Testis (tissue), 3 donors: ENCODE data around the gene E2F7. TPM values are rescaled to one million over a fixed set of nuclear protein-coding genes. Genes with fewer than 3 reads are reported as not detected.

ENCODE experiments used
- DNase-seq: peaks from one replicate; pipeline ENCODE4 v3.0.0-alpha.2; 2019
- H3K27ac ChIP-seq, 2 donors: fragments of 200-600 bp; sonication (generic); one replicate each; pipeline ENCODE4 v1.5.1; 2019
- H3K27me3 ChIP-seq: fragments of 200-600 bp; sonication (generic); one replicate; pipeline ENCODE4 v1.5.1; 2019
- H3K36me3 ChIP-seq: fragments of 200-600 bp; sonication (generic); one replicate; pipeline ENCODE4 v1.5.1; 2017; ENCODE audit warnings: low read depth; ENCODE audit errors: missing control alignments
- H3K4me1 ChIP-seq: fragments of 200-600 bp; sonication (generic); one replicate; pipeline ENCODE4 v1.5.1; 2019
- H3K4me3 ChIP-seq, 2 donors: fragments of 200-600 bp; sonication (generic); one replicate each; pipeline ENCODE4 v1.5.1; 2017 to 2019
- H3K9me3 ChIP-seq: fragments of 200-600 bp; sonication (generic); one replicate; pipeline ENCODE4 v1.5.1; 2017
- POLR2A ChIP-seq: fragments of 450-650 bp; IDR thresholded peaks from one replicate; pipeline ENCODE4 v1.6.1; 2017; ENCODE audit warnings: antibody characterized with exemption, mild to moderate bottlenecking, moderate library complexity
- WGBS, 2 donors: methylation state at CpG; one replicate each; pipeline ENCODE4 v1.1.5; 2018; 5-methylcytosine and 5-hydroxymethylcytosine counted together
- intact Hi-C: fragments of 100-400 bp; cut with DNase I; formaldehyde crosslinking; loops from one replicate; pipeline ENCODE4 v1.15.1; 2023; ENCODE audit warnings: low total_unique reads
- polyA plus RNA-seq: library from polyadenylated mRNA; stranded (reverse); fragments of 350-450 nt; fragmentation: Illumina TruSeq; extraction: RNeasy Lipid Tissue Mini Kit (QIAGEN cat#74804); gene quantifications from one replicate; pipeline ENCODE4 v1.2.3, GENCODE V29; 2014; ENCODE audit warnings: low read depth, low replicate concordance; ENCODE audit not compliant: insufficient read depth
- total RNA-seq, 2 donors: library from RNA; depleted of rRNA; stranded (reverse); fragments of >200 nt; gene quantifications; one replicate each; pipeline ENCODE4 v1.2.3, GENCODE V29; 2016
- TF ChIP-seq, protein P1 (sequence below), 3 experiments: fragments of 450-650 bp in 2 of 3; fragments of 200-600 bp in 1 of 3; sonication (generic) in 1 of 3; IDR thresholded peaks; one replicate each; pipeline ENCODE4 v1.5.1; 2016 to 2019; ENCODE audit warnings: antibody characterized with exemption in 3 of 3, mild to moderate bottlenecking in 2 of 3, moderate library complexity in 1 of 3

Gene E2F7
- total and polyA plus RNA-seq, 3 donors from 2014 or later, result 1.9 to 4.2 (median 3.5) TPM

GRCh38 chr12:76983420-76983819 lies 81.9 kb downstream of the E2F7 start:
- Histone ChIP-seq H3K27me3 (no peaks in the 10 kb centered on the region), H3K4me3 (no peak overlapping the region), H3K36me3 (no peaks in the 10 kb centered on the region), H3K9me3 (no peaks in the 10 kb centered on the region), H3K4me1 (no peaks in the 10 kb centered on the region), H3K27ac (no peak overlapping the region)
- intact Hi-C loops, result no loop called here
- DNase-seq, result no peak
- TF ChIP-seq, protein P1, sequence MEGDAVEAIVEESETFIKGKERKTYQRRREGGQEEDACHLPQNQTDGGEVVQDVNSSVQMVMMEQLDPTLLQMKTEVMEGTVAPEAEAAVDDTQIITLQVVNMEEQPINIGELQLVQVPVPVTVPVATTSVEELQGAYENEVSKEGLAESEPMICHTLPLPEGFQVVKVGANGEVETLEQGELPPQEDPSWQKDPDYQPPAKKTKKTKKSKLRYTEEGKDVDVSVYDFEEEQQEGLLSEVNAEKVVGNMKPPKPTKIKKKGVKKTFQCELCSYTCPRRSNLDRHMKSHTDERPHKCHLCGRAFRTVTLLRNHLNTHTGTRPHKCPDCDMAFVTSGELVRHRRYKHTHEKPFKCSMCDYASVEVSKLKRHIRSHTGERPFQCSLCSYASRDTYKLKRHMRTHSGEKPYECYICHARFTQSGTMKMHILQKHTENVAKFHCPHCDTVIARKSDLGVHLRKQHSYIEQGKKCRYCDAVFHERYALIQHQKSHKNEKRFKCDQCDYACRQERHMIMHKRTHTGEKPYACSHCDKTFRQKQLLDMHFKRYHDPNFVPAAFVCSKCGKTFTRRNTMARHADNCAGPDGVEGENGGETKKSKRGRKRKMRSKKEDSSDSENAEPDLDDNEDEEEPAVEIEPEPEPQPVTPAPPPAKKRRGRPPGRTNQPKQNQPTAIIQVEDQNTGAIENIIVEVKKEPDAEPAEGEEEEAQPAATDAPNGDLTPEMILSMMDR (IDR thresholded peaks at IDR 0.05), result no peak
- TF ChIP-seq POLR2A, result no peak
- WGBS, 2 donors, result 68 to 72% methylated on average over 2 of the region's 2 CpGs

DNA sequence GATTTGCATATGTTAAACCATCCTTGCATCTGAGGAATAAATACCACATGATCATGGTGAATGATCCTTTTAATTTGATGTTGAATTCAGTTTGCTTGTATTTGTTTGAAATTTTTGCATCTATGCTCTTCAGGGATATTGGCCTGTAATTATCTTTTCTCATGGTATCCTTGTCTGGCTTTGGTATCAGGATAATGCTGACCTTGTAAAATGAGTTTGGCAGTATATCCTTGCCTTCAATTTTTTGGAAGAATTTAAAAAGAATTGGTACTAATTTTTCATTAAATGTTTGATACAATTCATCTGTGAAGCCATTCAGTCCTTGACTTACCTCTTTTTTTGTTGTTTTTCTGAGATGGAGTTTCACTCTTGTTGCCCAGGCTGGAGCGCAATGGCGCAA lies 85.2 kb downstream of the E2F7 start:
- Histone ChIP-seq H3K36me3 (no peaks in the 10 kb centered on the region), H3K4me3 (no peak overlapping the region), H3K27ac (no peak overlapping the region), H3K9me3 (no peaks in the 10 kb centered on the region), H3K4me1 (no peaks in the 10 kb centered on the region), H3K27me3 (no peaks in the 10 kb centered on the region)
- DNase-seq, result no peak
- TF ChIP-seq, protein P1 (IDR thresholded peaks at IDR 0.05), result no peak
- intact Hi-C loops, result no loop called here
- WGBS, 2 donors, result 98 to 100% methylated on average over 2 of the region's 2 CpGs

GRCh38 chr12:76976777-76977382 lies 88.5 kb downstream of the E2F7 start:
- H3K27me3 ChIP-seq, result no peaks in the 10 kb centered on the region
- H3K4me1 ChIP-seq, result no peaks in the 10 kb centered on the region
- WGBS, 2 donors, result 65 to 75% methylated on average over 2 of the region's 2 CpGs
- H3K27ac ChIP-seq, result no peak overlapping the region
- intact Hi-C loops, result no loop called here
- no peak for DNase-seq
- TF ChIP-seq, protein P1 (IDR thresholded peaks at IDR 0.05), result no peak
- no peak for TF ChIP-seq POLR2A
- H3K36me3 ChIP-seq, result no peaks in the 10 kb centered on the region
- H3K9me3 ChIP-seq, result no peaks in the 10 kb centered on the region
- H3K4me3 ChIP-seq, result no peak overlapping the region

Other genes starting within 250 kb of the E2F7 start
- gene CSRP2, start 186.6 kb downstream of the E2F7 start, total RNA-seq, result 10 to 100 TPM; 14.0 to 20.1 TPM
- 54.9 TPM for gene CSRP2, start 186.6 kb downstream of the E2F7 start, polyA plus RNA-seq